ENCODE measurements around the gene PRKCA. TPM values are rescaled to one million over a fixed set of nuclear protein-coding genes. Genes with fewer than 3 reads are reported as not detected.

Gene PRKCA
- total RNA-seq, 2 donors from 2014 or later: 8.3 to 26.5 TPM

DNA sequence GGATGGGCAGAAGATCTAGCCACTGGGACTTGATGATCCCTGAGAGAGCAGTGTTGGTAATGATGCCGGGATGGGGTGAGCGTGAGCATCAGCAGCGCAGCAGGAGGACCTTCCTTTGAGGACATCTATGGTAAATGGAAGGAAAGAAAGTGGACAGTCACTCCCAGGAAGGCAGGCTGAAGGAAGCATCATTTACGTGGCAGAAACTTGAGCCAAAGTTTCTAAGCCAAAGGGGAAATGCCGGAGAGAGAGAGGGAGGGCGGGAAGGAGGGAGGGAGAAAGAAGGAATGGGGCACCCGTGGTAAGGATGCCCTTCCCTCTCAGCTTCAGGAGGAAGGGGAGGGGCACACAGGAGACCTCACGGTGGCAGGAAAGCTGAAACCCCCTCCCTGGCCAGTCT, 446.2 kb downstream of the PRKCA start:
- Histone ChIP-seq H3K9me3 (no peaks in the 10 kb centered on the region), H3K36me3 (no peaks in the 10 kb centered on the region), H3K4me1 (replicated peaks) (no peaks in the 10 kb centered on the region), H3K27me3 (replicated peaks; ENCODE audit: insufficient read depth) (no peaks in the 10 kb centered on the region), H3K27ac (no peak overlapping the region), H3K4me3 (no peak overlapping the region)
- WGBS: 66% methylated on average over 8 of the region's 8 CpGs
- no peak for DNase-seq (ENCODE audit: low spot score)
- intact Hi-C loops (cut with DNase I): no loop called here
- no peak for TF ChIP-seq POLR2A (IDR thresholded peaks at IDR 0.05)
- TF ChIP-seq CTCF (IDR thresholded peaks at IDR 0.05): no peak
- no peak for TF ChIP-seq POLR2AphosphoS5 (IDR thresholded peaks at IDR 0.05)

GRCh38 chr17:66749217-66749832, 446.9 kb downstream of the PRKCA start:
- whole genome bisulfite sequencing: 87% methylated on average over 7 of the region's 7 CpGs

DNA sequence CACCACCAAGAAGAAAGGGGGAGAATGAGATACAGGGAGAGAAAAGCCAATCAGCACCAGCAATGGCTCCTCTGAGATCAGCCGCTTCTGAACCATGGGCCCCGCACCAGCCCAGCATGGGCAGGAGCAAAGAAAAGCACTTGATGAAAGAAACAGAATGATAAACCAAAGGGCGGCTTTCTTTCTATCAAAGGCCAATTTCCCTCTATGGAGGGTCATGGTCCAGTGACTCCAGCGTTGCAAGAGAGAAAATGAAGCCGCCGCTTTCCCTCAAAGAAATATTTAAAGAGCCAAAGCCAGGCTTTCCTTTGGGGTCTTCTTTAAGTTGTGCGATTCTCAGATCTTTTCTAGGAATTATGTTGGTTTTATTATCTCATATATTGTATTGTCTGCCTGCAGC, 447.7 kb downstream of the PRKCA start:
- Histone ChIP-seq H3K27me3 (replicated peaks; ENCODE audit: insufficient read depth) (no peaks in the 10 kb centered on the region), H3K4me3 (no peak overlapping the region), H3K9me3 (no peaks in the 10 kb centered on the region), H3K36me3 (no peaks in the 10 kb centered on the region), H3K27ac (no peak overlapping the region), H3K4me1 (replicated peaks) (no peaks in the 10 kb centered on the region)
- intact Hi-C loops (cut with DNase I): no loop called here
- no peak for TF ChIP-seq POLR2AphosphoS5 (IDR thresholded peaks at IDR 0.05)
- TF ChIP-seq CTCF (IDR thresholded peaks at IDR 0.05): no peak
- no peak for TF ChIP-seq POLR2A (IDR thresholded peaks at IDR 0.05)
- DNase-seq (ENCODE audit: low spot score): no peak
- WGBS: 88% methylated on average over 7 of the region's 7 CpGs

More at GRCh38 chr17:66749217-66749832, 446.9 kb downstream of the PRKCA start:
- Histone ChIP-seq H3K4me1 (replicated peaks) (no peaks in the 10 kb centered on the region), H3K27ac (no peak overlapping the region), H3K4me3 (no peak overlapping the region), H3K27me3 (replicated peaks; ENCODE audit: insufficient read depth) (no peaks in the 10 kb centered on the region), H3K36me3 (no peaks in the 10 kb centered on the region), H3K9me3 (no peaks in the 10 kb centered on the region)
- no peak for DNase-seq (ENCODE audit: low spot score)
- intact Hi-C loops (cut with DNase I): no loop called here
- TF ChIP-seq POLR2AphosphoS5 (IDR thresholded peaks at IDR 0.05): no peak
- TF ChIP-seq POLR2A (IDR thresholded peaks at IDR 0.05): no peak
- no peak for TF ChIP-seq CTCF (IDR thresholded peaks at IDR 0.05)

DNA sequence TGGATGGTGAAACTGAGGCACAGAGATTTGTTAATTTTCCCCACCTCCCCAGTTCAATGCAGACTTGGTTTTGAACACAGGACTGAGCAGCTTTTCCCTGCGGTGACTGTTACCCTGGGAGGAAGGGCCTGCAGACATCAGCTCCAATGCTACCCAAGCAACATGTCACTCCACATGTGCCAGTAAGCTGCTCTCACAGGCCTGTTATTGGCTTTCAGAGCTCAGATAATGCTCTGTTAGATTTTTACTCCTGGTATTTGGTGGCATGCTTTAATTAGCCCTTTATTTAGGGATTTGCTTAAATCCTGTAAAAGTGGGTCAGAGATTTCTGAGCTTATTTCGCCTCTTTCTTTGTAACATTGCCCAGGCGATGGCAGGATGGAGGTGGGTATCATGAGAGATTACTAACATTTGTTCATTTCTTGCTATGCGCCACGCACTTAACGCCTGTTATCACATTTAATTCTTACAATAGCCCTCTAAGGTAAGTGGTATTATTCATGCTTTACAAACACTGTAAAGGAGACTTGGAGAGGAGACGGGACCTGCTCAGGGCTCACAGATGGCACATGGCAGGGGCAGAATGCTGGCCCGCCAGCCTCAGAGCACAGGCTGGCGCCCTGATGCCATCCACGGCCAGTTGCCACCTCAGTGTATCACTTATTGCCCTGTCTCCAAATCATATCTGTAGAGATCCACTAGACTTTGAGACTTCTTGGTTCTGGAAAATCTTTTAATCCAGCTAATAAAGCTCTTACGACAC, 448.5 kb downstream of the PRKCA start:
- H3K27ac ChIP-seq: no peak overlapping the region
- no peaks in the 10 kb centered on the region for H3K4me1 ChIP-seq (replicated peaks)
- H3K27me3 ChIP-seq (replicated peaks; ENCODE audit: insufficient read depth): no peaks in the 10 kb centered on the region
- no peaks in the 10 kb centered on the region for H3K9me3 ChIP-seq
- no peak for DNase-seq (ENCODE audit: low spot score)
- H3K36me3 ChIP-seq: no peaks in the 10 kb centered on the region
- TF ChIP-seq CTCF (IDR thresholded peaks at IDR 0.05): no peak
- no peak for TF ChIP-seq POLR2AphosphoS5 (IDR thresholded peaks at IDR 0.05)
- TF ChIP-seq POLR2A (IDR thresholded peaks at IDR 0.05): no peak
- intact Hi-C loops (cut with DNase I): no loop called here
- H3K4me3 ChIP-seq: no peak overlapping the region
- 88% methylated on average over 11 of the region's 11 CpGs for WGBS

DNA sequence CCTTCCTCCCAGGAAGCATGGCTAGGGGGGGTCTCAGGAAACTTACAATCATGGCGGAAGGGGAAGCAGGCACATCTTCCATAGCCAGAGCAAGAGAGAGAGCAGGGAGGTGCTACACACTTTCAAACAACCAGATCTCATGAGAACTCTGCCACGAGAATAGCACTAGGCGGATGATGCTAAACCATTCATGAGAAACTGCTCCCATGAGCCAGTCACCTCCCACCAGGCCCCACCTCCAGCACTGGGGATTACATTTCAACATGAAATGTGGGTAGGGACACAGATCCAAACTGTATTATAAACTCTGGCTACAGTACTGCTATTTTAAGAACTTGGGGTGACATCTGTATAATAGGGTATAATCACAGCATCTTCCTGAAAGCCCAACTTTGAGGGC, 449.4 kb downstream of the PRKCA start:
- no peak for TF ChIP-seq CTCF (IDR thresholded peaks at IDR 0.05)
- no peak for TF ChIP-seq POLR2AphosphoS5 (IDR thresholded peaks at IDR 0.05)
- TF ChIP-seq POLR2A (IDR thresholded peaks at IDR 0.05): no peak
- no peak overlapping the region for H3K4me3 ChIP-seq
- DNase-seq (ENCODE audit: low spot score): no peak

More for the DNA sequence above, 449.4 kb downstream of the PRKCA start:
- no peaks in the 10 kb centered on the region for H3K27me3 ChIP-seq (replicated peaks; ENCODE audit: insufficient read depth)
- intact Hi-C loops (cut with DNase I): no loop called here
- no peaks in the 10 kb centered on the region for H3K36me3 ChIP-seq
- no peak overlapping the region for H3K27ac ChIP-seq
- H3K9me3 ChIP-seq: no peaks in the 10 kb centered on the region
- 91% methylated on average over 3 of the region's 3 CpGs for WGBS
- H3K4me1 ChIP-seq (replicated peaks): no peaks in the 10 kb centered on the region

All from prostate gland (tissue), 2 donors.